Smooth muscle cell (in vitro differentiated cells): ENCODE results near the gene SYT2. TPM values are rescaled to one million over a fixed set of nuclear protein-coding genes. Genes with fewer than 3 reads are reported as not detected.

Experiments
- DNase-seq: peaks from one replicate; lab custom pipeline; 2025; ENCODE audit not compliant: unreplicated experiment; lab: John Stamatoyannopoulos, UW
- H2AFZ ChIP-seq: fragments of 200-600 bp; sonication (generic); 2 replicates; pipeline ENCODE4 v1.6.0; 2016; ENCODE audit warnings: antibody characterized with exemption, low read depth, mild to moderate bottlenecking
- H3F3A ChIP-seq: fragments of 200-600 bp; sonication (generic); 2 replicates; pipeline ENCODE4 v1.6.0; 2017; ENCODE audit warnings: antibody characterized with exemption, low read depth
- H3K27ac ChIP-seq: fragments of 200-600 bp; sonication (generic); 2 replicates; pipeline ENCODE4 v1.5.1; 2016; ENCODE audit warnings: low read depth, mild to moderate bottlenecking
- H3K27me3 ChIP-seq: fragments of 200-600 bp; sonication (generic); 2 replicates; pipeline ENCODE4 v1.6.1; 2016; ENCODE audit warnings: low read depth, mild to moderate bottlenecking
- H3K36me3 ChIP-seq: fragments of 200-600 bp; sonication (generic); 2 replicates; pipeline ENCODE4 v1.5.1; 2016; ENCODE audit warnings: low read depth
- H3K4me1 ChIP-seq: fragments of 200-600 bp; sonication (generic); 2 replicates; pipeline ENCODE4 v1.5.1; 2016; ENCODE audit warnings: low read depth
- H3K4me2 ChIP-seq: fragments of 200-600 bp; sonication (generic); 2 replicates; pipeline ENCODE4 v1.6.0; 2016; ENCODE audit warnings: mild to moderate bottlenecking
- H3K4me3 ChIP-seq: fragments of 200-600 bp; sonication (generic); 2 replicates; pipeline ENCODE4 v1.5.1; 2016; ENCODE audit warnings: mild to moderate bottlenecking
- H3K79me2 ChIP-seq: fragments of 200-600 bp; sonication (generic); 2 replicates; pipeline ENCODE4 v1.6.0; 2016; ENCODE audit warnings: low read depth, mild to moderate bottlenecking
- H3K9ac ChIP-seq: fragments of 200-600 bp; sonication (generic); 2 replicates; pipeline ENCODE4 v1.6.0; 2016; ENCODE audit warnings: low read depth
- H3K9me3 ChIP-seq: fragments of 200-600 bp; sonication (generic); replicated peaks from 2 replicates; pipeline ENCODE4 v1.5.1; 2016; ENCODE audit warnings: low read depth
- H4K20me1 ChIP-seq: fragments of 200-600 bp; sonication (generic); 2 replicates; pipeline ENCODE4 v1.6.0; 2016; ENCODE audit warnings: low read depth
- WGBS: methylation state at CpG from one replicate; pipeline ENCODE4 v1.1.7; 2016; ENCODE audit warnings: low lambda C conversion rate; 5-methylcytosine and 5-hydroxymethylcytosine counted together
- polyA plus RNA-seq: library from polyadenylated mRNA; unstranded; fragments of >200 nt; fragmentation: Nextera tagmentation; extraction: Ambion mirVana; gene quantifications from 2 replicates; pipeline ENCODE4 v1.2.1, GENCODE V29; 2016
- total RNA-seq: library from RNA; depleted of rRNA; stranded (reverse); fragments of >200 nt; gene quantifications from 2 replicates; pipeline ENCODE4 v1.2.3, GENCODE V29; 2014
- TF ChIP-seq, protein P1 (sequence below): fragments of 200-600 bp; sonication (generic); IDR thresholded peaks from 2 replicates; pipeline ENCODE4 v1.5.1; 2017; ENCODE audit warnings: borderline replicate concordance, mild to moderate bottlenecking, antibody characterized with exemption; ENCODE audit not compliant: insufficient read depth, poor library complexity, severe bottlenecking

Gene SYT2
- total and polyA plus RNA-seq, 2 experiments from 2014 or later, result not detected

- H3K79me2 ChIP-seq, result no peaks in the 10 kb centered on the region
- WGBS, result 92% methylated on average over 4 of the region's 4 CpGs
- H3K4me1 ChIP-seq, result no peaks in the 10 kb centered on the region
- H3F3A ChIP-seq, result no peaks in the 10 kb centered on the region
- H4K20me1 ChIP-seq, result no peaks in the 10 kb centered on the region
- H2AFZ ChIP-seq, result no peak overlapping the region
- peaks cover 15% of the 10 kb centered on the region for H3K27me3 ChIP-seq
- TF ChIP-seq, protein P1, sequence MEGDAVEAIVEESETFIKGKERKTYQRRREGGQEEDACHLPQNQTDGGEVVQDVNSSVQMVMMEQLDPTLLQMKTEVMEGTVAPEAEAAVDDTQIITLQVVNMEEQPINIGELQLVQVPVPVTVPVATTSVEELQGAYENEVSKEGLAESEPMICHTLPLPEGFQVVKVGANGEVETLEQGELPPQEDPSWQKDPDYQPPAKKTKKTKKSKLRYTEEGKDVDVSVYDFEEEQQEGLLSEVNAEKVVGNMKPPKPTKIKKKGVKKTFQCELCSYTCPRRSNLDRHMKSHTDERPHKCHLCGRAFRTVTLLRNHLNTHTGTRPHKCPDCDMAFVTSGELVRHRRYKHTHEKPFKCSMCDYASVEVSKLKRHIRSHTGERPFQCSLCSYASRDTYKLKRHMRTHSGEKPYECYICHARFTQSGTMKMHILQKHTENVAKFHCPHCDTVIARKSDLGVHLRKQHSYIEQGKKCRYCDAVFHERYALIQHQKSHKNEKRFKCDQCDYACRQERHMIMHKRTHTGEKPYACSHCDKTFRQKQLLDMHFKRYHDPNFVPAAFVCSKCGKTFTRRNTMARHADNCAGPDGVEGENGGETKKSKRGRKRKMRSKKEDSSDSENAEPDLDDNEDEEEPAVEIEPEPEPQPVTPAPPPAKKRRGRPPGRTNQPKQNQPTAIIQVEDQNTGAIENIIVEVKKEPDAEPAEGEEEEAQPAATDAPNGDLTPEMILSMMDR, result no peak
- no peak overlapping the region for H3K9ac ChIP-seq
- no peak overlapping the region for H3K4me2 ChIP-seq
- no peak for DNase-seq
- H3K9me3 ChIP-seq, result no peaks in the 10 kb centered on the region
- no peak overlapping the region for H3K27ac ChIP-seq
- H3K4me3 ChIP-seq, result no peak overlapping the region
- H3K36me3 ChIP-seq, result no peaks in the 10 kb centered on the region
Measured at GRCh38 chr1:202683029-202683428, 27.2 kb downstream of the SYT2 start.

GRCh38 chr1:202682477-202682876, 27.8 kb downstream of the SYT2 start:
- WGBS, result 97% methylated on average over 9 of the region's 9 CpGs
- H2AFZ ChIP-seq, result no peak overlapping the region

GRCh38 chr1:202681736-202682420, 28.4 kb downstream of the SYT2 start:
- no peaks in the 10 kb centered on the region for H4K20me1 ChIP-seq
- 83% methylated on average over 11 of the region's 11 CpGs for WGBS
- H3K36me3 ChIP-seq, result no peaks in the 10 kb centered on the region
- H2AFZ ChIP-seq, result no peak overlapping the region
- H3K4me3 ChIP-seq, result no peak overlapping the region
- TF ChIP-seq, protein P1, result no peak
- H3K9ac ChIP-seq, result no peak overlapping the region
- no peaks in the 10 kb centered on the region for H3K79me2 ChIP-seq
- no peaks in the 10 kb centered on the region for H3K4me1 ChIP-seq
- no peaks in the 10 kb centered on the region for H3F3A ChIP-seq
- no peaks in the 10 kb centered on the region for H3K9me3 ChIP-seq
- H3K27ac ChIP-seq, result no peak overlapping the region
- no peak overlapping the region for H3K4me2 ChIP-seq
- no peak for DNase-seq
- H3K27me3 ChIP-seq, result peaks cover 15% of the 10 kb centered on the region

More at GRCh38 chr1:202682477-202682876, 27.8 kb downstream of the SYT2 start:
- H3K27me3 ChIP-seq, result peaks cover 15% of the 10 kb centered on the region
- H3K9ac ChIP-seq, result no peak overlapping the region
- no peaks in the 10 kb centered on the region for H3F3A ChIP-seq
- H3K79me2 ChIP-seq, result no peaks in the 10 kb centered on the region
- no peaks in the 10 kb centered on the region for H4K20me1 ChIP-seq
- H3K27ac ChIP-seq, result no peak overlapping the region
- TF ChIP-seq, protein P1, result no peak
- no peak overlapping the region for H3K4me2 ChIP-seq
- no peak for DNase-seq
- H3K36me3 ChIP-seq, result no peaks in the 10 kb centered on the region
- no peaks in the 10 kb centered on the region for H3K4me1 ChIP-seq
- H3K9me3 ChIP-seq, result no peaks in the 10 kb centered on the region
- H3K4me3 ChIP-seq, result no peak overlapping the region
